T follicular helper cell (primary cell): Measurements from ENCODE around the gene ZNF692.
"Not testable (repeated sequence)": the region's sequence is repeated elsewhere in the genome, so short reads cannot be mapped to it uniquely, and the experiment has no call there.

Experiments
- DNase-seq: peaks from one replicate; pipeline ENCODE4 v3.0.0-alpha.2; 2020; ENCODE audit warnings: low read depth
- total RNA-seq, 2 experiments: gene quantifications; one replicate each; lab custom pipeline; 2026; lab: John Stamatoyannopoulos, UW

ZNF692 gene, protein sequence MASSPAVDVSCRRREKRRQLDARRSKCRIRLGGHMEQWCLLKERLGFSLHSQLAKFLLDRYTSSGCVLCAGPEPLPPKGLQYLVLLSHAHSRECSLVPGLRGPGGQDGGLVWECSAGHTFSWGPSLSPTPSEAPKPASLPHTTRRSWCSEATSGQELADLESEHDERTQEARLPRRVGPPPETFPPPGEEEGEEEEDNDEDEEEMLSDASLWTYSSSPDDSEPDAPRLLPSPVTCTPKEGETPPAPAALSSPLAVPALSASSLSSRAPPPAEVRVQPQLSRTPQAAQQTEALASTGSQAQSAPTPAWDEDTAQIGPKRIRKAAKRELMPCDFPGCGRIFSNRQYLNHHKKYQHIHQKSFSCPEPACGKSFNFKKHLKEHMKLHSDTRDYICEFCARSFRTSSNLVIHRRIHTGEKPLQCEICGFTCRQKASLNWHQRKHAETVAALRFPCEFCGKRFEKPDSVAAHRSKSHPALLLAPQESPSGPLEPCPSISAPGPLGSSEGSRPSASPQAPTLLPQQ
- 33.9 to 46.7 reads per million in 2 experiments for total RNA-seq

DNA sequence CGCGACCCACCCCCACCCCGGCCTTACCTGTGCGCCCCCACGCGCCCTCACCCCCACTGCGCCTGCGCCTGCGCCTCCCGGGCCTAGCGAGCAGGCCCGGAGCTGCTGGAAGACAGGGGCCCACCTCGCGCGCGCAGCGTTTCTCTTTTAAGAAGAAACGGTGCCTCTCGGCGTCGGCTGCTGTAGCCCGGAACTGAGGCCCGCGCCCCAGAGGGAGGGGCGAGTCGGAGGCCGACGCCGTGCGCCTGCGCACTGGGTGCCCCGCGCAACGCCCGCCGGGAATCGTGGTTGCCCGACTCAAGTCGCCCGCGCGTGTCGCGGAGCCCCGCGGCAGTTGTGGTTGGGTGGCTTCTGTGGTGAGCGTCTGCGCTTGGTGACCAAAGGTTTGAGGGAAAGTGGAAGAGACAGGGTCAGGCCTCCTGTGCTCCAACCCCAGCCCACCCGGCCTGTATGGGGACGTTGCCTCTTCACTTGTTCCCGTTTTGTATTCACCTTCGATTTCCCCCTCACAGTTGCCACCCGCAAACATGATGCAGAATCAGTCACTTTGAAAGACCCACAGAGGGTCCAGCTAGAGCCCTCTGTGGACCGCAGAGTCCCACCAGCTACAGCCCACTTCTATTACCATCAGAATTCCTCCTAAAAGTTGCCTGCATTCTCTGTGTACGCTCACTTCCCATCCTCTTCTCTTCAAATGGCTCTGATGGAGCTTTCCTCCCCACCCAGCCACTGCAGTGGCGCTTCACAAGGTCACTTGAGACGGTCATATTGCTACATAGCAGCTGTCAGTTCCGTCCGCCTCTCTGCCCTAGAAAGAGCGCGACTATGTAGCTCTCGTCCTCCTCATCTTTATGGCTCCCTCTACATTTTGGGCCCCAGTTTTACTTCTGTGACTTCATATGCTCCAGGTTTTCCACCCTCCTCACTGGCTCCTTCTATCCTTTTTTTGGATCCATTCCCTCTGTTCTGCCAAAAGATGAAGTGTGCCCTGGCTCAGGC lies at the start of gene ZNF692:
Gene ZNF692 (minus strand): TSS at position 195 of the 999 bp plus-strand sequence. CDS start 776 bp downstream, outside the sequence.
- DNase-seq: peak; percentile 94

DNA sequence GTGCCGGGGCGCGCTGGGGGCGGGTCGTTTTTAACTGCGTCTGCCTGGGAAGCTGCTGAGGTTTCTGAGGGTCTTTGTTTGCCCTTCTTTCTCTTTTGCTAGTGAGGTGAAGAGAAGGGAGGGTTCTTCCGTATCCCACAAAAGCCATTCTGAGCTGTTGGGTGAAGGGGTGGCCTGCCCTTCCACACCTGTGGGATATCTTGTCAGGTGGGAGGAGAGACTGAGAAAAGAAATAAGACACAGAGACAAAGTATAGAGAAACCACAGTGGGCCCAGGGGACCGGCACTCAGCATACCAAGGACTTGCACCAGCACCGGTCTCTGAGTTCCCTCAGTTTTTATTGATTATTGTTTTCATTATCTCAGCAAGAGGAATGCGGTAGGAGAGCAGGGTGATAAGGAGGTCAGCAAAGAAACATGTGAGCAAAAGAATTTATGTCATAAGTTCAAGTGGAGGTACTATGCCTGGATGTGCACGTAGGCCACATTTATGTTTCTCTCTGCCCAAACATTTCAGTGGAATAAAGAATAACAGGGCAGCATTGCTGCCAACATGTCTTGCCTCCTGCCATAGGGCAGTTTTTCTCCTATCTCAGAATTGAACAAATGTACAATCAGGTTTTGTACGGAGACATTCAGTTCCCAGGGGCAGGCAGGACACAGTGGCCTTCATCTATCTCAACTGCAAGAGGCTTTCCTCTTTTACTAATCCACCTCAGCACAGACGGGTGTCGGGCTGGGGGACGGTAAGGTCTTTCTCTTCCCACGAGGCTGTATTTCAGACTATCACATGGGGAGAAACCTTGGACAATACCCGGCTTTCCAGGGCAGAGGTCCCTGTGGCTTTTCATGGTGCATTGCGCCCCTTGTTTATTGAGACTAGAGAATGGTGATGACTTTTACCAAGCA lies 48.1 kb upstream of the ZNF692 start:
- DNase-seq: no peak

GRCh38 chr1:248906009-248906752 lies 47.3 kb upstream of the ZNF692 start, which contains the start of gene PGBD2:
Gene PGBD2, plus strand, starts transcription at chr1:248906235. Its CDS starts 7,628 bp downstream, at chr1:248913863.
- DNase-seq: peak; percentile 89

- no peak for DNase-seq
These were observed 46.8 kb upstream of the ZNF692 start for GRCh38 chr1:248905662-248906008.

GRCh38 chr1:248904437-248905216 lies 45.7 kb upstream of the ZNF692 start:
- no peak for DNase-seq

GRCh38 chr1:248901578-248901977 lies 42.7 kb upstream of the ZNF692 start:
- no peak for DNase-seq

- DNase-seq: no peak
These were observed 41.8 kb upstream of the ZNF692 start for GRCh38 chr1:248900637-248901036.

- DNase-seq: no peak
These were observed 38.8 kb upstream of the ZNF692 start for GRCh38 chr1:248897412-248898337.

- no peak for DNase-seq
These were observed 36.0 kb upstream of the ZNF692 start for GRCh38 chr1:248894837-248895236.

DNA sequence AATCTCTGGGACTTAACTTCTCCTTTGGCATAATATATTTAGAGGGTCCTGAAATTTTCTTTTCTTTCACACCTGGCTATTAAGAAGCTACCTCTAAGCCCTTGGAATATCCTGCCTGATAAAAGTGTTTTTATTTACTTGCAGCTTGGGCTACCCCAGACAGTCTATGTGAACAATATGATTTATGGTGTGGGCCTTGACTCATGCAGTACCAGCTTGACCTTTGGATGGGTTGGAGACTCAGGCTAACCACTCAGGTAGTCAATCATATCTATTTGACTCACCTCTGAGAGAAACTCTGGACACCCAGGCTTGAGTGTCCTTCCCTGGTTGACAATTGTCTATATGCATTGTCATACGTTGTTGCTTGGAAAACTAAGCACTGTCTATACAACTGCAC lies 33.7 kb upstream of the ZNF692 start:
- no peak for DNase-seq

- no peak for DNase-seq
These were observed 32.9 kb upstream of the ZNF692 start for GRCh38 chr1:248891758-248892157.

- DNase-seq: no peak
These were observed 31.9 kb upstream of the ZNF692 start for GRCh38 chr1:248890549-248891498.

GRCh38 chr1:248889914-248890243 lies 31.0 kb upstream of the ZNF692 start:
- DNase-seq: not testable (repeated sequence)

GRCh38 chr1:248886237-248886895 lies 27.5 kb upstream of the ZNF692 start:
- DNase-seq: no peak

DNA sequence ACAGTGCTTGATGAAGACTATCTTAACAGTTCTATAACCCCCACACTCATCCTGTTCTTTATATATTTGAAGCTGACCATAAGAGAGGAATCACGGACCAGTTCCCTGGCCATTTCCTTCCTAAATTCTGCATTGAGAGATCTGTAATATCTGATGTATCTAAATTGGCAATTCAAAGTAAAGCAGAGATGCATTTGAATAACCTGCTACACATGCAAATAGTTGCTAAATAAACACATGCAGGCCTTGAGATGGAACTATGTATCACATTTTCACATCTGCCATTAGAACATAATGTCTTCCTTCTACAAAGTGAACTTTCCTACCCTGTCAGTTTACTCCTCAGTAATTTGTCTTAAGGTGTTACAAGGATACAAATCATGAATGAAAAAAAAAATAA lies 26.8 kb upstream of the ZNF692 start:
- no peak for DNase-seq

- DNase-seq: no peak
These were observed 25.9 kb upstream of the ZNF692 start for GRCh38 chr1:248884632-248885295.
